Measurements from ENCODE around the gene GLI1. TPM values are rescaled to one million over a fixed set of nuclear protein-coding genes. Genes with fewer than 3 reads are reported as not detected.

GLI1 gene
- total RNA-seq, 1 experiment from 2014 or later: 25.8 TPM

GRCh38 chr12:57444744-57445143 is 14.8 kb upstream of the GLI1 start:
- no peaks in the 10 kb centered on the region for H3K9me3 ChIP-seq (ENCODE audit: control insufficient read depth, low read depth, low read length)
- no peak overlapping the region for H2BK5ac ChIP-seq (ENCODE audit: insufficient read length, low read length)
- no peak overlapping the region for H2BK20ac ChIP-seq (ENCODE audit: low read depth, low read length, poor library complexity, severe bottlenecking)
- no peak overlapping the region for H2AK5ac ChIP-seq (ENCODE audit: insufficient read length, low read length)
- no peak overlapping the region for H3K27ac ChIP-seq (ENCODE audit: insufficient read length, low read depth, low read length)
- H2BK15ac ChIP-seq (ENCODE audit: low read depth, low read length): no peak overlapping the region
- Mint-ChIP-seq H3K4me1 (no peaks in the 10 kb centered on the region), H3K27ac (no peak overlapping the region), H3K27me3 (ENCODE audit: low read depth) (0 out of 2 replicates have a peak, but pooled peaks cover 4% of the 10 kb centered on the region), H3K36me3 (ENCODE audit: insufficient read depth in 1 of 3, low read depth in 3 of 3) (peaks cover 2 to 8% (median 6%) of the 10 kb centered on the region in 3 experiments; a peak in 4 of 7 replicates), H3K4me3 (no peak overlapping the region), H3K9me3 (peaks cover 9 to 13% of the 10 kb centered on the region in 2 experiments)
- H3K4ac ChIP-seq (ENCODE audit: low read depth, low read length): no peak overlapping the region
- H2AFZ ChIP-seq (ENCODE audit: low read length): no peak overlapping the region
- no peak overlapping the region for H3K18ac ChIP-seq (ENCODE audit: insufficient read length, low read depth, low read length)
- H4K8ac ChIP-seq (replicated peaks; ENCODE audit: insufficient read length, low read depth, low read length): no peak overlapping the region
- no peak overlapping the region for H3K23ac ChIP-seq (ENCODE audit: insufficient read length, low read depth, low read length)
- WGBS (ENCODE audit: extremely low coverage, insufficient read length, low lambda C conversion rate): no CpG with 5 or more reads among the region's 5 CpGs
- no peak for DNase-seq
- no peak overlapping the region for H4K5ac ChIP-seq (ENCODE audit: insufficient read length, low read depth, low read length)
- H3K23me2 ChIP-seq (ENCODE audit: insufficient read length, low read depth, low read length, poor library complexity, severe bottlenecking): no peaks in the 10 kb centered on the region
- H3K4me2 ChIP-seq (ENCODE audit: insufficient read depth, insufficient read length, low read length): no peak overlapping the region
- no peaks in the 10 kb centered on the region for H3K79me2 ChIP-seq (ENCODE audit: insufficient read depth, low read length)
- H2BK12ac ChIP-seq (ENCODE audit: insufficient read length, low read depth, low read length): no peak overlapping the region
- no peak overlapping the region for H3K9ac ChIP-seq (ENCODE audit: extremely low read depth, insufficient read length, low read length)
- no peaks in the 10 kb centered on the region for H3K79me1 ChIP-seq (ENCODE audit: insufficient read depth, low read depth, low read length, poor library complexity, severe bottlenecking)
- H4K20me1 ChIP-seq (ENCODE audit: control insufficient read depth, insufficient read depth, insufficient read length): no peaks in the 10 kb centered on the region
- TF ChIP-seq CTCF (conservative IDR thresholded peaks at IDR 0.05): no peak
- no peak overlapping the region for H2BK120ac ChIP-seq (ENCODE audit: low read depth, low read length, poor library complexity, severe bottlenecking)
- H3K4me1 ChIP-seq (ENCODE audit: insufficient read depth, low read length): no peaks in the 10 kb centered on the region
- H3K56ac ChIP-seq (ENCODE audit: insufficient read length, low read depth, low read length): no peak overlapping the region
- H3K27me3 ChIP-seq (ENCODE audit: insufficient read depth, low read length): no peaks in the 10 kb centered on the region
- H4K91ac ChIP-seq (ENCODE audit: insufficient read length, low read depth, low read length): no peak overlapping the region
- H3T11ph ChIP-seq (ENCODE audit: low read length): no peak overlapping the region
- no peak overlapping the region for H3K14ac ChIP-seq (ENCODE audit: insufficient read depth, low read length)

Measured in H9 (cell line).